ENCODE data around the gene SLC7A10. TPM values are rescaled to one million over a fixed set of nuclear protein-coding genes. Genes with fewer than 3 reads are reported as not detected.

SLC7A10 gene
- total RNA-seq, 1 experiment from 2014 or later = 2.9 TPM

- no peak overlapping the region for H2BK20ac ChIP-seq (ENCODE audit: low read depth, low read length, poor library complexity, severe bottlenecking)
- H3K9ac ChIP-seq (ENCODE audit: extremely low read depth, insufficient read length, low read length) = no peak overlapping the region
- no peak overlapping the region for H3K27ac ChIP-seq (ENCODE audit: insufficient read length, low read depth, low read length)
- H3K4me2 ChIP-seq (ENCODE audit: insufficient read depth, insufficient read length, low read length) = no peak overlapping the region
- no peak overlapping the region for H4K5ac ChIP-seq (ENCODE audit: insufficient read length, low read depth, low read length)
- no peaks in the 10 kb centered on the region for H3K79me2 ChIP-seq (ENCODE audit: insufficient read depth, low read length)
- H2BK5ac ChIP-seq (ENCODE audit: insufficient read length, low read length) = no peak overlapping the region
- no peaks in the 10 kb centered on the region for H3K36me3 Mint-ChIP-seq (ENCODE audit: insufficient read depth in 1 of 3, low read depth in 3 of 3)
- no peaks in the 10 kb centered on the region for H3K9me3 ChIP-seq (ENCODE audit: control insufficient read depth, low read depth, low read length)
- no peak overlapping the region for H2AK5ac ChIP-seq (ENCODE audit: insufficient read length, low read length)
- H3K23ac ChIP-seq (ENCODE audit: insufficient read length, low read depth, low read length) = no peak overlapping the region
- no peak overlapping the region for H4K91ac ChIP-seq (ENCODE audit: insufficient read length, low read depth, low read length)
- H3K4me3 Mint-ChIP-seq = no peak overlapping the region
- peak overlapping the region; percentile 0; the same call in 1 of the 2 replicates for H3K14ac ChIP-seq (ENCODE audit: insufficient read depth, low read length)
- DNase-seq = no peak
- no peak overlapping the region for H2BK120ac ChIP-seq (ENCODE audit: low read depth, low read length, poor library complexity, severe bottlenecking)
- H3K27me3 Mint-ChIP-seq (ENCODE audit: low read depth) = peaks cover 1% of the 10 kb centered on the region; the same call in 1 of the 2 replicates
- H3K9me3 Mint-ChIP-seq = no peaks in the 10 kb centered on the region; a peak in 1 of 5 replicates
- no peak overlapping the region for H3T11ph ChIP-seq (ENCODE audit: low read length)
- TF ChIP-seq, protein P1, sequence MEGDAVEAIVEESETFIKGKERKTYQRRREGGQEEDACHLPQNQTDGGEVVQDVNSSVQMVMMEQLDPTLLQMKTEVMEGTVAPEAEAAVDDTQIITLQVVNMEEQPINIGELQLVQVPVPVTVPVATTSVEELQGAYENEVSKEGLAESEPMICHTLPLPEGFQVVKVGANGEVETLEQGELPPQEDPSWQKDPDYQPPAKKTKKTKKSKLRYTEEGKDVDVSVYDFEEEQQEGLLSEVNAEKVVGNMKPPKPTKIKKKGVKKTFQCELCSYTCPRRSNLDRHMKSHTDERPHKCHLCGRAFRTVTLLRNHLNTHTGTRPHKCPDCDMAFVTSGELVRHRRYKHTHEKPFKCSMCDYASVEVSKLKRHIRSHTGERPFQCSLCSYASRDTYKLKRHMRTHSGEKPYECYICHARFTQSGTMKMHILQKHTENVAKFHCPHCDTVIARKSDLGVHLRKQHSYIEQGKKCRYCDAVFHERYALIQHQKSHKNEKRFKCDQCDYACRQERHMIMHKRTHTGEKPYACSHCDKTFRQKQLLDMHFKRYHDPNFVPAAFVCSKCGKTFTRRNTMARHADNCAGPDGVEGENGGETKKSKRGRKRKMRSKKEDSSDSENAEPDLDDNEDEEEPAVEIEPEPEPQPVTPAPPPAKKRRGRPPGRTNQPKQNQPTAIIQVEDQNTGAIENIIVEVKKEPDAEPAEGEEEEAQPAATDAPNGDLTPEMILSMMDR (conservative IDR thresholded peaks at IDR 0.05) = no peak
- WGBS (ENCODE audit: extremely low coverage, insufficient read length, low lambda C conversion rate) = no CpG with 5 or more reads among the region's 22 CpGs
- H3K4me1 Mint-ChIP-seq = peaks cover 10 to 12% of the 10 kb centered on the region in 2 experiments
- H3K27me3 ChIP-seq (ENCODE audit: insufficient read depth, low read length) = no peaks in the 10 kb centered on the region
- no peaks in the 10 kb centered on the region for H4K20me1 ChIP-seq (ENCODE audit: control insufficient read depth, insufficient read depth, insufficient read length)
- H3K27ac Mint-ChIP-seq = peak overlapping the region in 1 of 3 experiments; percentile 84; a peak in 1 of 7 replicates
- H2AFZ ChIP-seq (ENCODE audit: low read length) = no peak overlapping the region
- no peak overlapping the region for H3K18ac ChIP-seq (ENCODE audit: insufficient read length, low read depth, low read length)
- H2BK15ac ChIP-seq (ENCODE audit: low read depth, low read length) = no peak overlapping the region
- no peaks in the 10 kb centered on the region for H3K79me1 ChIP-seq (ENCODE audit: insufficient read depth, low read depth, low read length, poor library complexity, severe bottlenecking)
- H3K56ac ChIP-seq (ENCODE audit: insufficient read length, low read depth, low read length) = no peak overlapping the region
- H3K4me1 ChIP-seq (ENCODE audit: insufficient read depth, low read length) = no peaks in the 10 kb centered on the region; the same call in 1 of the 2 replicates
- H4K8ac ChIP-seq (replicated peaks; ENCODE audit: insufficient read length, low read depth, low read length) = no peak overlapping the region
- H2BK12ac ChIP-seq (ENCODE audit: insufficient read length, low read depth, low read length) = no peak overlapping the region
- H3K4ac ChIP-seq (ENCODE audit: low read depth, low read length) = no peak overlapping the region
- H3K23me2 ChIP-seq (ENCODE audit: insufficient read length, low read depth, low read length, poor library complexity, severe bottlenecking) = no peaks in the 10 kb centered on the region
Observed at GRCh38 chr19:33268162-33268991, 42.7 kb upstream of the SLC7A10 start.
